Colonic mucosa (tissue), 4 donors: Measurements from ENCODE around the gene ANKRD23. TPM values are rescaled to one million over a fixed set of nuclear protein-coding genes. Genes with fewer than 3 reads are reported as not detected.

Source experiments
- DNase-seq: peaks from one replicate; pipeline ENCODE4 v3.0.0-alpha.2; 2020
- H3K27ac ChIP-seq: fragments of 200-600 bp; one replicate; pipeline ENCODE4 v1.8.0; 2021
- H3K27me3 ChIP-seq: fragments of 200-600 bp; one replicate; pipeline ENCODE4 v1.8.0; 2021
- H3K36me3 ChIP-seq: fragments of 200-600 bp; one replicate; pipeline ENCODE4 v1.8.0; 2021
- H3K4me1 ChIP-seq: fragments of 200-600 bp; one replicate; pipeline ENCODE4 v1.8.0; 2021; ENCODE audit warnings: mild to moderate bottlenecking
- H3K4me3 ChIP-seq: fragments of 200-600 bp; one replicate; pipeline ENCODE4 v1.8.0; 2021
- H3K9ac ChIP-seq, 2 donors: one replicate each; pipeline ENCODE4 v1.7.0; 2013; ENCODE audit warnings: control low read depth in 2 of 2, low read depth in 2 of 2, low read length in 2 of 2
- H3K9me3 ChIP-seq: fragments of 200-600 bp; one replicate; pipeline ENCODE4 v1.8.0; 2021
- intact Hi-C: fragments of 100-400 bp; cut with DNase I; formaldehyde crosslinking; loops from one replicate; pipeline ENCODE4 v1.14.1; 2022
- total RNA-seq, 2 donors: library from RNA; stranded (reverse); fragmentation: NEBNext Ultra II Directional in 1 of 2; extraction: Animal tissue kit (Norgen Biotek cat#: 25700) in 1 of 2; gene quantifications; one replicate each; pipeline ENCODE4 v1.2.1, GENCODE V29; 2021
- TF ChIP-seq, protein P1 (sequence below): fragments of 200-600 bp; IDR thresholded peaks from one replicate; pipeline ENCODE4 v1.8.0; 2022; ENCODE audit warnings: antibody characterized with exemption, mild to moderate bottlenecking
- donor health status: healthy.
- donor health status: DM: no; HTN: no; CAD: no.
- donor health status: DM: no; HTN: no; CAD: no.

Gene ANKRD23
- total RNA-seq, 2 donors from 2014 or later = 1.4 to 4.1 TPM

DNA sequence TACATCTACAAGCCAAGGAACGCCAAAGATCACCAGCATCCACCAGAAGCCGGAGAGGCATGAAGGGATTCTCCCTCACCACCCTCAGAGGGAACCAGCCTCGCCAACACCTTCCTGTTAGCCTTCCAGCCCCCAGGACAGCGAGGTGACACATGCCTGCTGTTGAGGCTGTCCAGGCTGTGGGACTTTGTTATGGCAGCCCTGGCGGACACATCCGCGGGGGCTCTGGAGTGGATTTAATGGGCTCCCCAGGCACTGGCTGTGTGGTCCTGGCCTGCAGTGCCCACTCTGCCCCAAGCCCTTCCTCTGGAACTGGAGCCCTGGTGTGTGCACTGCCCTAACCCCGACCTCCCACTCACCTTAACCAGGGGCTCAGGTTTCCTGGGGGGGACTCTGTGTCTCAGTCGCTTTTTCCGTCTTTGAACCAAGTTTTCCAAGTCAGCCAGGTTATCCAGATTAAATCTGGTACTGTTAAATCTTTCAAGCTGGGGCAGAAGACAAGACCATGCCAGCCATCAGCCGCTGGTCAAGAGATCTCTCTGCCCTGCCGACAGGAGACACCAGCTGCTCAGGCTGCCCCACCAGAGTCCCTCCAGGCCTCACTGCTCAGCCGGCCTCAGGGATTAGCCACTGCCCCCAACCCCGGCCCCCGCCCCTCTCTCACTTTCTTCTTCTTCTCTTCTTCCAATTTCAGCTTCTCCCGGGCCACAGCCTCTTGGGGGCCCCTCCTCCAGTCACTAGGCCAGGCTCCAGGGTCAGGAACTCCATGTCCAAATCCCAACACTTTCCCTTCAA lies 1.9 kb downstream of the ANKRD23 start:
- no peak overlapping the region for H3K27ac ChIP-seq
- TF ChIP-seq, protein P1, sequence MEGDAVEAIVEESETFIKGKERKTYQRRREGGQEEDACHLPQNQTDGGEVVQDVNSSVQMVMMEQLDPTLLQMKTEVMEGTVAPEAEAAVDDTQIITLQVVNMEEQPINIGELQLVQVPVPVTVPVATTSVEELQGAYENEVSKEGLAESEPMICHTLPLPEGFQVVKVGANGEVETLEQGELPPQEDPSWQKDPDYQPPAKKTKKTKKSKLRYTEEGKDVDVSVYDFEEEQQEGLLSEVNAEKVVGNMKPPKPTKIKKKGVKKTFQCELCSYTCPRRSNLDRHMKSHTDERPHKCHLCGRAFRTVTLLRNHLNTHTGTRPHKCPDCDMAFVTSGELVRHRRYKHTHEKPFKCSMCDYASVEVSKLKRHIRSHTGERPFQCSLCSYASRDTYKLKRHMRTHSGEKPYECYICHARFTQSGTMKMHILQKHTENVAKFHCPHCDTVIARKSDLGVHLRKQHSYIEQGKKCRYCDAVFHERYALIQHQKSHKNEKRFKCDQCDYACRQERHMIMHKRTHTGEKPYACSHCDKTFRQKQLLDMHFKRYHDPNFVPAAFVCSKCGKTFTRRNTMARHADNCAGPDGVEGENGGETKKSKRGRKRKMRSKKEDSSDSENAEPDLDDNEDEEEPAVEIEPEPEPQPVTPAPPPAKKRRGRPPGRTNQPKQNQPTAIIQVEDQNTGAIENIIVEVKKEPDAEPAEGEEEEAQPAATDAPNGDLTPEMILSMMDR = no peak

DNA sequence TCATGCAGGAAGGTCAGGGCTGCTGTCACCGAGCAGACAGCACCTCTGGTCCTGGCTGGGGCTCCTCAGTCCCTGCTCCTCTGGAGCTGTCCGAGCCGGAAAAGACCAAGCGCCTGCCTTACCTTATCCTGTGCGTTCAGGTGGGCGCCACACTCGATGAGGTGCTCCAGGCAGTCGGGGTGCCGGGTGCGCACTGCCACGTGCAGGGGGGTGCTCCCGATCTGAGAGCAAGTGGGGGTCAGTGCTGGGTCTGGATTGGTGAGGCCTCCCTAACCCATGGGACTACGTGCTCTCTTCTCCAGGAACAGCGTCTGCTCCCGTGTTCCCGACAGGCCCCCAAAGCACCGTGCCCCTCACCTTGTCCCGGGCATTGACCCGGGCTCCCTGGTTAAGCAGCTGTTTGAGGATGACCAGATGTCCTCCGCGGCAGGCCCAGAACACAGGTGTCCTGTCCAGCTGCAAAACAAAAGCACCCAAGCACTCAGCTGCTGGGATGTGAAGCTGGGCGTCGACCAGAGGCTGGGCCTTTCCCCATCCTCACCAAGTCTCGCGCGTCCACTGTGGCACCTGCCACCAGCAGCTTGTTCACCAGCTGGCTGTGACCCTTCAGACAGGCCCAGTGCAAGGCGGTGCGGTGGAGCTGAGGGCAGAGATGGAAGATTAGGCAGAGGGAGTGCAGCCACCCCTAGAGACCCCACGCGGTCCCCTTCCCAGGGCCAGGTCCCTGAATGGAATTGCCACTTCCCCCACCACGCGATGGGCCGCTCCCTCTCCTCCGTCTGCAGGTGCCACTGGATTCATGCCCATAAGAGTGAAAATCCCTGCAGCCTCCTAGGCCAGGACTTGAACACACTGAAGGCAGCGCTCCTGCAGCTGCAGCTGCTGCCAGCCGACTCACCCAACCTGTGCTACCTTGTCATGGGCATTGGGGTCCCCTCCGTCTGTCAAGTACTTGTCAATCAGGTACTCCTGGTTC lies 3.7 kb downstream of the ANKRD23 start:
- TF ChIP-seq, protein P1 = no peak
- H3K36me3 ChIP-seq = no peaks in the 10 kb centered on the region
- H3K4me1 ChIP-seq = peaks cover 7% of the 10 kb centered on the region
- intact Hi-C loops = no loop called here
- DNase-seq = no peak
- H3K27ac ChIP-seq = no peak overlapping the region
- H3K9ac ChIP-seq = peak overlapping the region in 1 of 2 donors; percentile 16
- H3K9me3 ChIP-seq = no peaks in the 10 kb centered on the region
- no peak overlapping the region for H3K4me3 ChIP-seq
- no peaks in the 10 kb centered on the region for H3K27me3 ChIP-seq

More for the DNA sequence above, 1.9 kb downstream of the ANKRD23 start:
- Histone ChIP-seq H3K9me3 (no peaks in the 10 kb centered on the region), H3K4me3 (no peak overlapping the region), H3K9ac (no peak overlapping the region), H3K4me1 (peaks cover 7% of the 10 kb centered on the region), H3K36me3 (no peaks in the 10 kb centered on the region), H3K27me3 (no peaks in the 10 kb centered on the region)
- intact Hi-C loops = no loop called here
- DNase-seq = no peak

DNA sequence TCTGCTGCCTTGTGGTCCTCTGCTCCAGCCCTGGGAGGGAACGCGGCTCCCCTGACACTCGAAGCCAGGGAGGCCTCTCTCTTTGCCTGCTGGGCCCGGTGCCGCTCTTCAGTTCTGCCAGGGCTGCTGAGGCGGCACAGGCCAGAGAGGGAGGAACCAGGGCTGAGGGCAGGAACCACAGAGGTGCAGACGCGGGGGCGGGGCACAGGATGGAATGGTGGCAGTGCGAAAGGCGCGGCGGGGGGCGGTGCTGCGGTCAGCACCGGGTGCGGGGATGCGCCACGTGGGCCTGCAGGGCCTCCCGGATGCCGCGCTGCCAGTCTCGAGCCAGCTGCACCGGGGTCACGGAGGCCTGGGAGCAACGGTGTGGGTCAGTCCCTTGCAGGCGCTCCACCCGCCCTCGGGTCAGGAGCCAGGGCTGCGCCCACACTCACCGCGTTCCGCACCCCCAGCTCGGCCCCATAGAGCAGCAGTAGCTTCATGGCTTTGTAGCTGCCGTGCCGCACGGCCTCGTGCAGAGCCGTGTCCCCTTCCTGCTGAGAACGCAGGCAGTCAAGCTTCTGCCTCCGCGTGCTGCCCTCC lies 4.4 kb downstream of the ANKRD23 start:
- peaks cover 7% of the 10 kb centered on the region for H3K4me1 ChIP-seq
- peak; percentile 81 for DNase-seq
- H3K27me3 ChIP-seq = no peaks in the 10 kb centered on the region
- H3K9me3 ChIP-seq = no peaks in the 10 kb centered on the region
- no peak overlapping the region for H3K27ac ChIP-seq
- H3K9ac ChIP-seq = peak overlapping the region; percentile 16 to 19
- TF ChIP-seq, protein P1 = no peak
- H3K36me3 ChIP-seq = no peaks in the 10 kb centered on the region
- H3K4me3 ChIP-seq = no peak overlapping the region
- intact Hi-C loops = no loop called here

DNA sequence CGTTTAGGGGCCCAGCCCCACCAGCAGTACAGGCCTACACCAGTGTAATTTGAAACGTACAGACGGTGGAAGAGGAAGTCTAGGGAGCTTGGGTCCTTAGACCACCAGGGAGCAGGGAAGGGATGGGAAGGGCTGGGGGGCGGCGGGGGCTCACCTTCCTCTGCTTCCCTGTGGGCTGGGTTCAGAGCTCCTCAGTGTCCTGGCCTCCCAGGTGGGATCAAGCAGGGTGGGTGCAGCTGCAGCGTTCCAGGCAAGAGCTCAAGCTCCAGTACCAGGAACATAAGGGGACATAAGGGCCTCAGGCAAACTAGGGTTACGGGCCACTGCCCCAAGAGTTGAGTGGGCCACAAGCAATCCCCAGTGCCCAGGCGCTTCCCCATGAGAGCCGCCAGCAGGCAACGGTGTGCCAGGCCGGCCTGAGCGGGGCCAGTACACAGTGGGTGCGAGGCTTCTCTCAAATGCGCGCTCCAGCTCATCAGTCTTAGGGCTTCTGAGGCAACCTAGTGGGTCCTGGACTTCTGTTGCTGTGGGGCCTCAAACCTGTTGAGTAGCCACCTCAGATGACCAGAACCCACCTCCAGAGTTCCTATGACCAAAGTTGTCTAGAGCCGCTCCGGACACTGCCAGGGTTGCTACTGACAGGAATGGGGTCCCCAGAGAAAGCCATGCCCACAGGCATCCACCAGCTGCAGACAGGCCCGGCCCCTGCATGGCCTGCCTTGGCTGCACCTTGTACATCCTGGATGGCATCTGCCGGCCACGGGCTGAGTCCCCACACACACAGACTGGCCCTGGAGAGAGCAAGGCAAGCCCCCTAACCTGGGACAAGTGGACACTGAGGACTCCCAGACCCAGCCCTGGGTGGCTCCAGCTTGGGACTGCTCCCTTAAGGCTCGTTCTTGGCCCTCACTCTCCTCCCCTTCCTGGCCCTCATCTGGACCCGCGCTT lies 5.2 kb downstream of the ANKRD23 start:
- no peak overlapping the region for H3K4me3 ChIP-seq
- no peak overlapping the region for H3K27ac ChIP-seq
- H3K4me1 ChIP-seq = peaks cover 7% of the 10 kb centered on the region
- H3K9ac ChIP-seq = peak overlapping the region; percentile 16 to 19
- DNase-seq = no peak
- TF ChIP-seq, protein P1 = no peak
- no peaks in the 10 kb centered on the region for H3K9me3 ChIP-seq
- no peaks in the 10 kb centered on the region for H3K36me3 ChIP-seq
- intact Hi-C loops = no loop called here
- H3K27me3 ChIP-seq = no peaks in the 10 kb centered on the region
